AG08395 (cell line): Measurements from ENCODE around the gene CAMTA1.

ENCODE experiments used
- DNase-seq: peaks from one replicate; pipeline ENCODE4 v3.0.0; 2012; ENCODE audit warnings: mixed read lengths, low spot score

CAMTA1 gene

DNA sequence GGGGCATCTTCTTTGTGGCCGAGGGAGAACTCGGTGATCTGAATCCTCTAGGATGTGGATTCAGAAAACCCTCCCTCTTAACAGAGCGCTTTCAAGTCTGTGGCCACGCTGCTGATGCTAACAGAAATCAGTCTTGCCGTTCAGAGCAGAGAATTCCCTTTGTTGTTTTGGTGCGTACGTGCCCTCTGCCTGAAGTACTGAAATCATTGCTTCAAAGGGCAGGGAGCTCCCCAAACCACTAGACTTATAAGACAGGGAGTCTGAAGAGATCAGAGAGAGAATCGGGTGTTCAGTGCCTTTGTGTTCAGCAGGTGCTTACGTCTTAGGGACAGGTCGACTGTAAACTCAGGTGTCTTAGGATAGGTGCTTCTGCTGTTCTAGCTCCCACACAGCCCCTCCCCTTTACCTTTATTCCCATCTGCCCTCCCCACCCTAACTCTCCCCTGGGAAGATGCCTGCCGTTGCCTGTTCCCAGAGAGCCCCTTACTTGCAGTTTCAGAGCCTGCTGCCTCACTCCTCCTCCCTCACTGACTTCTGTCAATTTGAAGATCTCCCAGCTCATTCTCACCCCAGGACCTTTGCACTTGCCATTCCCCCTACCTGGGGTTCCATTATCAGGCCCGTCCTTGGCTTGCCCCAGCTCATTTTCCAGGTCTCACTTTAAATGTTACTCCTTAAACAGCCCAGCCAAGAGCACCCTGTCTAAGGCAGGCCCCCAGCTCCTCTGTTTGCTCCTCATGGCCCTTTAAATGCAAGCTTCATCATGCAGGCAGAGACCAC lies 143.0 kb downstream of the CAMTA1 start:
- DNase-seq = no peak

DNA sequence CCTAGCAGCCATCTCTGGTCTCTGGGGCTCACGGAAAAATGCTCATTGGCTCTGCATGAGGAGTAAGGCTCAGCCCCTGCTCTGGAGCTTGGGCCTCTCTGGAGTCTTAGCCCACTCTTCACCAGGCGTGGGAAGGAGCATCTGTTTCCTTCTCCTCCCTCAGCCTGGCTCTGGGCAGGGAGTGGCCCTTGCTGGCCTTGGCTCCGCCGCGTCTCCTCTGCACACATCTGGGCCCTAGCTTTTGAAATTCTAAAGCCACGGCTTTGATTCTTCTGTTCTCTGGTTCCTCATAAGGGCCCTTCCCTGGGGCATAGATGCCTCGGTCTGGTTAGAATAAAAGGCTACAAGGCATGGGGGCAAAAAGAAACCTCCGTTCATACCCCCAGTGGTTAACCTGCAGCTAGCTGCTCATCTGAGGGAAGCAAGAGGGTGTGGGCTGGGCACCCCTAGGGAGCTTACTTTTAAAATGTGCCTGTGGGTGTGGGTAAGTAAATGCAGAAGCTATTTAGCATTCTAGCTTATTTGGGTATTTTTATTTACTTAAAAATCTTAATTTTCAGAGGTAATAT lies 145.6 kb downstream of the CAMTA1 start:
- DNase-seq = no peak

DNA sequence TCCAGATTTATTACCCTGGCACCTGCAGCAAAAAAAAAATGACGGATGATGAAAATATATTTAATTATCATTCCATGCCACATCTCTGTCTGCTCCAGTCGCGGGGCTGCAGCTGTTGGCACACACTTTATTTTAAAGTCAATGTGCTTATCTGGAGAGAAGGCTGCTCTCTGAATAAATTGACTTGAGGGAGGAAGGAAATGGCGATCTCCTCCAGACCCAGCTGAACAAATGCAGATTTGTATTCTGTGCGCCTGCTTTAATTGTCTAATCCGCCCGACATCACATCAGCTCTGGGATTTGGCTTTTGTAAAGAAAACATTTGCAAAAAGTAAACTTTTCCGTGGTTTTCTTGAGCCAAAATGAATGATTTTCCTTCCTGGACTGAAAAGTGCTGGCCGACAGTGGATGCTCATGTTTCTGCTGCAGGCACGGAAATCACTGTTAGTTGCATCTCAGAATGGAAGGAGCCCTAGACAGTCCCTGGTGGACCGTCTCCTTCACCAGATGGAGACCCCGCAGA lies 150.2 kb downstream of the CAMTA1 start:
- no peak for DNase-seq

DNA sequence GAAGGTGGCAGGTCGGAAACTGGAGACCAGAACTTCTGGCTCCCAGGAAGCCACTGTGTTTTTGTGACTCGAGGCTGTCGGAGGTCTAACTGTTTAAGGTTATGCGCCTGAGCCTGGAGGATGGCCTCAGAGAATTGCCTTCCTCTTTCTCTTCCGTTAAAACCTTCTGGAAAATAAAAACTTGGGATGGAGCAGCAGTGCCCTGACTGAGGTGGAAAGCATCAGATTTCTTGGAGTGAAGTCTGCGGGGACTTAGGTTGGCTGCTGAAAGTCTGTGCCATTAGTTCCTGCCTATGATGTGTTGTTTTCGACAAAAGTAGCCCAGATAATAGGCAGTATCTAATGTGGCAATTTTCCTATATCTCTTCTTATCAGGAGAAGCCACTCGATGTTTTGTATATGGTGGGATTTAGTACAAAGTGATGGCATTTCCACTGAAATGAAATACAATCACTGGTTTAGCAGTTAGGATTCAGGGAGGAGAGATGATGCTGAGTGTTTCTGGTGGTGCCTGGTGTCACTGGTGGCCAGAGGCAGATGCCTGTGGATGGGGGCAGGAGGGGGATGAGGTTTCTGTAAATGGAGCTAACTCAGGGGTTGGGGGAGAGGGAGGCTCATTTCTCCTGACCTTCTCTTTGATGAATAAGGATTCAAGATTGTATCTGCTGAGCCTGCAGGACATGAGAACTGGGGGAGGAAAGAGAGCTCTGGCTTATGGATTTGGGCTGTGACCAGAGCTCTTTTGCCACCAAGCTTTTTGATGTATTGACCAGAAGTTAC lies 150.8 kb downstream of the CAMTA1 start:
- no peak for DNase-seq

DNA sequence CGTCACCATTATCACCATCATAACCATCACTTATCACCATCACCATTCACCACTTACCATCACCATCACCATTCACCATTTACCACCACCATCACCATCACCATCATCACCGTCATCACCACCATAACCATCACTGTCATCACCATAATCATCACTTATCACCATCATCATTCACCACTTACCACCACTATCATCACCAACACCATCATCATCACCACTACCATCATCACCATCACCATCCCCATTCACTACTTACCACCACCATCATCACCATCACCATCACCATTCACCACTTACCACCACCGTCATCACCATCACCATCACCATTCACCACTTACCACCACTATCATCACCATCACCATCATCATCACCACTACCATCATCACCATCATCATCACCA lies 151.8 kb downstream of the CAMTA1 start:
- DNase-seq = no peak

DNA sequence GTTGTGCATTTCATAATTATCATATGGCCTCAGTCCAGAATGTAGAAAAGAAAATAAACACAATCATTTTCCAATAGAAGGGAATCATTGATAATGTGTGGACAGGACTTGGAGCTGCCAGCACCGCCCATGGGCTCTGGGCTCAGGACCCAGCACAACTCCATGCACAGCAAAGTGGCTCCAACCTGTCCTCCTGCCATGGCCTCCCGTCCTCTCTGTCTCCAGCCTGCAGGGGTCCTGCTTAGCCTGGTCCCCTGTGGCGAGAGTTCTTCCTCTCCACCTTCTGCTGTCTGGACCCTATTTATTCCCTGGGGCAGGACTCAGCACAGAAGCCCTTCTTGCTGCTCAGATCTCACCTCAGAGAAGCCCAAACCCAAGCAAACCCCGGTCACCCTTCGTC lies 154.1 kb downstream of the CAMTA1 start:
- no peak for DNase-seq

DNA sequence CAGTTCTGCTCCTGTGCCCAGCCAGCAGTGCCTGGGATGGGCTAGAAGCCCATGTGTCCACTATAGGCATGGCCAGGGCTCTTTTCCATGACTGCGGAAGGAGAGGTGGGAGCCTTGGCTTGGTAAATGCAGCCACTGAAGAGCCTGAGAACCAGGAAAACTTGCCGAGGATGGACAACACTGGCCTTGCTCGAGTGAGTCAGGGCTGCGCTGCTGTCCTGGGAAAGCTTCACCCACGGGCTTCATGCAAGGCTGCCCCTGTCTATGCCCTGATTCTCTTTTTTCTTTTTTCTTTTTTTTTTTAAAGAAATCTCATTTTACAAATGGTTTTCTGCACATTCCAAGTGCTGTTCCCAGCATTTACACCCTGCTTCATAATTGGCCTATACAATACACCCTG lies 156.5 kb downstream of the CAMTA1 start:
- DNase-seq = no peak

DNA sequence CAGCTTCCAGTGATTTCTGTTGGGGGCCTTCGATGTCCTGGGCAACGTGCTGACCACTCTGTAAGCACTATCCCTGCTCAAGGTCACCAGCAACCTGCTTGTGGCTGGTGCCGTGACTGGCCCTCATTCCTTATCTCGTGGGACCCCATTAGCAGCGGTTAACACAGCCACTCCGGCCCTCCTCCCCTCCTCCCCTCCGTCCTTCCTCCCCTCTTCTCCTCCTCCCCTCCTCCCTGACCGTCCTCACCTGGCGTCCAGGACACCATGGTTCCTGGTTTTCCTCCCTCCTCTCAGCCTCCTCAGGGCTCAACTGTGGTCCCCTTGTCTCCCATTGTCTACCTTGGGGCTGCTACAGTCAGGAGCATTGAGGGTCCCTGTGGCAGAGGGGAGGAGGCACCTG lies 157.7 kb downstream of the CAMTA1 start:
- no peak for DNase-seq

DNA sequence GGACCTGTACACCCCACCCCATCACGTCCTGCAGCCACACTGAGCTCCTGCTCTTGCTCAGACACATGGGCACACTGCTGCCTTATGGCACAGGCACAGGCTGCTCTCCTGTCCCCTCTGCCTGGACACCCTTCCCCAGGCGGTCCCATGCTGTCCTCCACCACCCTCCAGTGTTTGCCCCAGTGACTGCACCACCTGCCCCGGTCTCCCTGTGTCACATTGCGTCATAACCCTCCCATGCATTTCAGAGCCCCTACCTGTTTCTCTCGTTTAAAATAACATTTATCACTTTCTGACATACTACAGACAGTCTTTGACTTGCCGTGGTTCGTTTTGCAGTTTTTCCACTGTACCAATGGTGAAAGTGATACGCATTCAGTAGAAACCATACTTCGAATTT lies 159.2 kb downstream of the CAMTA1 start:
- DNase-seq = no peak

DNA sequence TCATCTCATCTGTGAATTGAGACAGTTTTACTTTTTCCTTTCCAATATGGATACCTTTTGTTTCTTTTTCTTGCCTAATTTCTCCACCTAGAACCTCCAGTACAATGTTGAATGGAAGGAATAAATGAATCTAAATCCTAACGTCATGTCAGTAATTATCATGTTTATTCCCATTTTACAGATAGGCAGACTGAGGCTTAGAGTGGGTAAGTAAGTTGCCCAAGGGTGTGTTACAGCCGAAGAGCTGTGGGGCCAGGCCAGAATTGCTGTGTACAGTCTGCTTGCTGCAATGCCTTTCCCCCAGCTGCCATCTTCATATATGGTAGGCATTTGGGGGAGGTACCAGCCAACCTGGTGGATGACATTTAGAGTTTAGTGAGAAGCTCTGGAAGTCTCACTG lies 162.7 kb downstream of the CAMTA1 start:
- DNase-seq = no peak

DNA sequence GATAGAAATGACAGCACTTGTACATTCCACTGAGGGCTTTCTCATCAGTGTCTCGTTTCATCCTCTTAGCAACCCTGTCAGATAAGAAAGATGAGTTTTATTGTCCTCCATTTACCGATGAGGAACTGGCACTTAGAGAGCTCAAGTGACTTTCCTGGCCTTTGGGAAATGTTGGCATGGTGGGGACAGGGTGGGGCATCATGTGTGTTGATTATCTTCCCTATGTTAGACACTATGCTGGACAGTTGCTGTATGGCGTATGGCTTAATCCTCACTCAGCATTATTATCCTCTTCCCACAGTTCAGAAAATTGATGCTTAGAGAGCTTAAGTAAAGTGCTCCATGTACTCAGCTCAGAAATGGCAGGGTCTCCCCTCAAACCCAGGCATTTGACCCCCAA lies 163.2 kb downstream of the CAMTA1 start:
- DNase-seq = no peak

DNA sequence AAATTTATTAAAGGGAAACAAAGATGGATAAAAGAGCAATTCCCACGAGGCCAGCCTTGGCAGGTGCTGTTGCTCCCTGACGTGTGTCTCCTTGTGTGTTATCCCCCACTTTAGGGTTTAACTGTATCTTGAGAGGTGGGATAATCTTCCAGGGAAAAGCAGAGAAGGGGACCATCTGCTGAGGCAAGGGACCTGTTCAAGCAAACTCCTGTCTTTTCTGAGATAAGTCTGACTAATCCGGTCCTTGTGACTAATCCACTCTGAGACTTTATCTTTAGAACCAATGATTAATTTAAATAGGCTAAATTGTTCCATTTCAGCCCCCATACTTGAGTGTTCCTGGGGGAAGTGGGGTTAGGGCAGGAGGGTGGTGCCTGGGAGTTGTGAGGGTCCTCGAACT lies 163.6 kb downstream of the CAMTA1 start:
- no peak for DNase-seq

DNA sequence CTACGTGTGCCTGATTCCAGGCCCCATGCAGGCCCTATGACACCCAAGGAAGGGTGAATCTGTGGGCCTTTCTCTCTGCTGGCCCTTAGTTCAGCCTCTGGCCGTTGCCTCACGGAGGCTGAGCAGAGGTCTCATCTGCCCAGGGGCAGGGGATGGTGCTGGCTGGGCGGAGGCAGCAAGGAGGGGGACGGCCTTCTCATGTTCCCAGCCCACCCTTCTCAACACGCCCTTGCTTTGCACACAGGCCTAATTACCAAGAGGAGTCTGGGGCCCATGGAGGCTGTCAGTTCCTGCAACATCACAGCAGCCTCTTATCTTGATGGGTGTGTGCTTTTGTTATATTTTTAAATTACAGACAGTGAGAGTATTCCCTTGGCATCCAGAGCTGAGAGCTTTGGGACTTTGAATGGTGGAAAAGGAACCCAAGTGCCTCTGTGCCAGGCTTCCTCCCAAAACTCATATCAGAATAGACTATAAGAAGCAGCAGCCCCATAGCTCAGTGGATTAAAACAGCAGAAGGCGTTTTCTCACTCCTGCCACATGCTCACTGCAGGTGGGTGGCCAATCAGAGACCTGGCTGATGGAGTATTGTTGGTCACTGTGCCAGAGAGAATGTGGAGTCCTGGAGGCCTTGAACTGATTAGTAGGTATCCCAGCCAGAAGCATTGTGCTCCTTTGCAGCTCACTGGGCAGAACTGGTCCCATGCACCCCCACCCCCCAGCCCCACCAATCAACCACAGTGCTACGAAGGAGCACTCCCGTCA lies 164.9 kb downstream of the CAMTA1 start:
- no peak for DNase-seq

DNA sequence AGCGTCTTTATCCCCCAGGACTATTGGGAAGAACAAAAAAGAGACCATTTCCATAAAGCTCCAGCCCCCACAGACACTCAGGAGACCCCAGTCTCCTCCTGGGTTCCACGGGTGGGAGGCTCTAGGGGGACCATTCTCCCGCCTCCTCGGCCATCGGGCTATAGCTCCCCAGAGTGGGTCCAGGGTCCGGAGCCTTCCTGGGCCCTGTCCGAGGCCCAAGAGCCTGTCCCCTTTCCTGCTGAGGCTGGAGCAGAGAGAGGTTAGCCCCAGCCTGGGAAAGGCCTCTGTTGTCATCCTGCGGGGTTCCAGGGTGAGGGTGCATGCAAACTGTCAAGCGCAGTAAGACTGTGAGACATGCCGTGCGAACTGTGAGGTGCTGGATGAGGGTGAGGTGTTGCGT lies 166.3 kb downstream of the CAMTA1 start:
- DNase-seq = no peak

DNA sequence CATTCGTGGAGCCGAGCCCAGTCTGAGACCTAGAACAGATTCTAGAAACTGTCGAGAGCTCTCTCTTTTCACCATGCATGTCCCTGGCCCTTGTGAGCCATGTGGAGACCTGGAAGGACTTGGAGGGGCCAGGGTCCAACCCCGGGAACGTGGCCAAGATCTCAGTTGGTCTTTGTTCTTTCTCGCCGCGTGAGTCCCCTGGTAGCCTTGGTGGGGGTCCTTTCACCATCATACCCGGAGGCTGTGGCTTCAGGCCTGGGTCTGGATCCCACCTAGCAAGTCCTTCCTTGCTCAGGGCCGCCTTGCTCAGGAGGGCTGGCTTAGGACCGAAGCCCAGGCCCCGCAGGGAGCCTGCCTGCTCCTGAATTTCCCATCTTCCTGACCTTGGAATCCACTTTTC lies 168.0 kb downstream of the CAMTA1 start:
- DNase-seq = no peak

DNA sequence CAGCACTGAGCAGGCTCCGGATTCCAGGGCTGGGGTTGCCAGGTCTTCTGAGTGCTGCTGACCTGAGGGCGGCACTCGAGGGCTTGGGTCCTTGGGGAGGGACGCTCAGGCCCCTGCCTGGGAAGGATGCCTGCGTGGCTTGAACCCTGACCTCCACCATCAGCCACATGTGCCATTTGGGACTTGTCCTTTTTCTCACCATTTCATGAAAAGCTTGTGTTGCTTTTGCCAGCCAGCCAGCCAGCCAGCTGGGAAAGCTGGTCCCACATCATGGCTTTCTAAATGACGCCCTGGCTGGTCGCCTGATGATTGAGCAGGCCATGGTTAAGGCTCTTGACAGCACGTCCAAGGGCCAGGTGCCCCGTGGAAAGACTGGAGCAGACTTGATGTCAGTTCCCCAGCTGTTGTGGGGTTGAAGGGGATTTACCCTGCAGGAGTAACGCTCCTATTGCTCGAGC lies 168.7 kb downstream of the CAMTA1 start:
- no peak for DNase-seq

DNA sequence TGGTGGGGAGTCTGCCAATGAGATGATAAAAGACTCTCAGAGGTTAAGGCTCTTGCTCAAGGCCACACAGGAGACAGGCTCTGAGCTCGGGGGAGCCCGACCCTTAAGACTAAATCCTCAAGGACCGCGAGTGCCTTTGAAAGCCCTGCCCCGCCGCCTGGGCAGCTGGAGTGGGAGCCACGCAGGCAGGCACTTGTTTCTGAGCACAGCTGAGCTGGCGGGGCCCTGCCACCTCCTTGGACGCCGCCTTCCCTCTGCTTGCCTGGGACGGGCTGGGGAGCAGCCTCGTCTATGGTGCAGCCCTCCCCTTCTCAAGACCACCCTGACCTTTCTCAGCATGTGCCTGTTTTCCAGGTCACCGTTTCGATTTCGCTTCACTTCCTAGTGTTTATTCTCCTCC lies 169.3 kb downstream of the CAMTA1 start:
- DNase-seq = no peak

DNA sequence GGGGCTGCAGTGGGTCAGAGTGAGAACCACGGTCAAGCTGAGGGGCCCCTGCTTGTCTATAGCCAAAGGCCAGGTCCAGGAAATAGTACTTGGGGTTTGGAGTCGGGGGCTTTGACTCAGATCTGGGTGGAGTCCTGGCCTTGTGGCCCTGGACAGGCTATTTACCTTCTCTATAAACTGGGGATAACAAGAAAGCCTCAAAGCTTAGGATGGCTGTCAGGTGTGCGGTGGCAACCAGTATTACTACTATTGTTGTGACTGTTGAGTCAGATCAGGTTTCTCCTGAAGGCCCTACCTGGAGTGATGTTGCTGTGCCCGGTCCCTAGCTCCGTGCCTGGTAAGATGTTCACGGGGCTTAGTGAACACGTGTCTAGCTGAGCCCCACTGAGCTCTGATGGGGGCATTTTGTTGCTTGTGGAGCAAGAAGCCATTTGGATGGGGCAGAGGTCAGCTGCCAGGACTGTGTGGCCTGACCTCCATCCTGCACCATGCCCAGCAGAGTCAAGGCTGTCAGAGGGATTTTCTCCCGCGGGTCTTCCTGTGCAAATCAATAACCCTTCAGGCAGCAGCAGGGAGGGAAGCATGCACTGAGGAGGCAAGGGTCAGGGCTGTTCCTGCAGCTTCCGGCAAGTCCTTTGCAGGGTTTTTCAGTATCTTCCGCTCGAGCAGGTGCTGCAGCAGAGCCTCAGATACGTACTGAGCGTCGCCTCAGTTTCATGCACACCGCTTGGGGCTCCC lies 170.3 kb downstream of the CAMTA1 start:
- DNase-seq = no peak

DNA sequence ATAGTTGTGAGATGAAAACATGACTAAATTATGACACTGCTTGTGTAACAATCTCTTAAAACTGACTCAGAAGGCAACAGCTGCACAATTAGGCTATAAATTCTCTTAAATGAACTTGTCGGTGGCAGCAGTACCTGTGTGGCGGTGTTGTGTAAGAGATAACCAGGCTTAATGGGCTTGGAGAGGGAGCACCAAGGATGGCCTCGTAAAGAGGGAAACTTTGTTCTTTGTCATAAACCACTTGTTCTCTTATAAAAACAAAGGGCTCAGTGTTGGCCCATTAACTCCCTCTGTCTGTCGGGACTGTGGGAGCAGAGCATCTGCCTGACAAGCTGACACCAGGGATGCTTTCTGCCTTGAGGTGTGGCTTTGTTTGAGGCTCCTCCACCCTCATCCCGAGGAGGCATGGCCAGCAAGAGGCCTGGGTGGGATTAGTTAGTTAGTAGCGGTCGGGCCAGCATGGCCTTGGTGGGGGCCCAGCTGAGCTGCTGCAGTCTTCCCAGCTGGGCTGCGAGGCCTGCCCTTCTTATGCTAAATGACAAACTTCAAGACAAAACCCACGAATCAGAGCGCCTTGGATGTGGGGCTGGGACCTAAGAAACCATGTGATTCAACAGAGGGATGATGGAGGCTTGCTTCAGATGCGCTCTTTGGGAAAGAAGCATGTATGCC lies 171.4 kb downstream of the CAMTA1 start:
- DNase-seq = no peak

DNA sequence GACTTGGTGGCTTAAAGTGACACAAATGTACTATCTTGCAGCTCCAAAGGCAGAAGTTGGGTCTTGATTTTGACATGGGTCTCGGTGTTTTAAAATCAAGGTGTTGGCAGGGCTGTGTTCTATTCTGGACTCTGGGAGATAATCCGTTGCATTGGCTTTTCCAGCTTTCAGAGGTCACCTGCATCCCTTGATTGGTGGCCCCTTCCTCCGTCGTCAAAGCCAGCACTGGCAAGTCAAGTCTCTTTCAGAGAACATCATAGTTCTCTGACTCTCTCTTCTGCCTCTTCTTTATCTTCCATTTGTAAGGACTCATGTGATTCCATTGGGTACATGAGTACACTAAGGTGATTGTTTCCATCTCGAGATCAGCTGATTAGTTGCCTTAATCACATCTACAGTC lies 172.1 kb downstream of the CAMTA1 start:
- DNase-seq = no peak
